HG03558 (cell line): Measurements from ENCODE around the gene DCLK2.

ENCODE experiments used
- ATAC-seq: cut with Tn5 transposase; IDR thresholded peaks from one replicate; pipeline ENCODE4 v1.9.1; 2021; ENCODE audit warnings: moderate number of reproducible peaks; ENCODE audit not compliant: unreplicated experiment; ENCODE audit errors: extremely low read depth

Gene DCLK2

GRCh38 chr4:150068300-150068960 lies 9.8 kb upstream of the DCLK2 start:
- ATAC-seq, result no peak

DNA sequence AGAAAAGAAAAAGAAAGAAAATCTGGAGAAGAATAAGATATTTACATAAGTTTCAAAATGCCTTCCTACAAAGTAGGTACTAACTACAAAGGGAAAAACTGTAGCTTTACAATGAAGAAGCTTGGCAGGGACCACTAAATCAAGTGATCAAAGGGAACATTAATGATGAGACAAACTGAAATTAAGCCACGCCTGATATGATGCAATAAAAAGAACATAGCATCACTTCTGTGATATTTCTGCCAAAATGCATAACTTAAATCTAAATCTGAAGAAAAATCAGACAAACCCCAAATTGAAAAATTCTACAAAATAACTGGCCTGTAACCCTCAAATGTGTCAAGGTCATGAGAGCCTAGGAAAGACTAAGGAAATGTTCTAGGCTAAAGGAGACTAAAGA lies 8.9 kb upstream of the DCLK2 start:
- no peak for ATAC-seq

GRCh38 chr4:150070464-150071170 lies 7.6 kb upstream of the DCLK2 start:
- ATAC-seq, result no peak

- no peak for ATAC-seq
Observed at GRCh38 chr4:150072471-150072870, 5.8 kb upstream of the DCLK2 start.

DNA sequence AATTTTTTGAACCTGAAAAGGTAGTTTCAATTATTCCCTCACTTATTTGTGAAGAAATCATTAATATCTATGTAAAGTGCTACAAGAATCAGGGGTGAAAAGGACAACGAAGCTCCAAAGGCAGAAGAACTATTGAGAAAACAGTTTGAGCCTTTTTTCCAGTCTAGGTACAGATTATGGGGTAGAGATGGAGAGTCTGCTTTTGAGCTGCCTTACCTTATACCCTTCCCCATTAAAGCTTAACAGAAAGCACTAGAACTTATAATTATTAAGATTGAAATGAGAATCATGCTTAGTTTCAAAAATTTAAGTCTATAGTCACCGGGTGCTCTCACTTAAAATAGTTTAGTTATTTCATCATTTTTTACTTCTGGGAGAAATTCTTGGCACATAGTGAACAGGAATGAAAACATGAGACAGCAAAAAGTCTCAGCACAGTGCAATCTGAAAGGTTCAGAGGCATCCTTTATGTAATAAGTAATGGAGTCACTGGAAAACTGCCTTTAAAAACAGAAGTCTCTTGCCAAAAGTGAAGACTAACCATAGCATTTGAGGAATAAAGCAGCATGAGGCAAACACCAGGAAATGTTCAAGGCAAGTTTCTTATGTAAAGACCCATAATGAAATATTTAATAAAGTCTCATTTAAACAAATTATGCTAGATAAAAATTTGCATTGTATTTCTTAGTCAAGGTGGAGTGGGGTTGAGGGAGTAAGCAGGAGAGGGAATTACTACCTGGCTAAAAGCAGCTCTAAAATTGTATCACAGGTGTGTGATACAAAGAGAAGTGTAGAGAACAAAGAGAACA lies 5.1 kb upstream of the DCLK2 start:
- ATAC-seq, result no peak

DNA sequence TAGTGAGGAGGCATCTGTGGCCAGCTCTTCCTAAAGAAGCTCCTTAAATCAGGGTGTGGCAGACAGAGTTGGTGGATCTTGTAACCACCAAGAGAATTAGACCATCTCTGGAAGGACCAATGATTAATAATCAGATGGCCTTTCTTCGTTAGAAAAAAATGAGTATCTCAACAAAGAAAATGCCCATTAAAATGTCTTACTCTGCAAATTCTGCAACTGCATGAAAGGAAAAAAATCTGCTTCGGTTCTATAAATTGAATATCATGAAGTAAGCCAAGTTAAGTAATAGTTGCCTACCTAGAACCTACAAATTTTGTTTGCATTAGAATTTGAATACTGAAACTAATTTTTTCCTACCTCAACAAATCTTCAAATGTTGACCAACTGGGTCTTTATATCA lies 4.2 kb upstream of the DCLK2 start:
- ATAC-seq, result no peak

DNA sequence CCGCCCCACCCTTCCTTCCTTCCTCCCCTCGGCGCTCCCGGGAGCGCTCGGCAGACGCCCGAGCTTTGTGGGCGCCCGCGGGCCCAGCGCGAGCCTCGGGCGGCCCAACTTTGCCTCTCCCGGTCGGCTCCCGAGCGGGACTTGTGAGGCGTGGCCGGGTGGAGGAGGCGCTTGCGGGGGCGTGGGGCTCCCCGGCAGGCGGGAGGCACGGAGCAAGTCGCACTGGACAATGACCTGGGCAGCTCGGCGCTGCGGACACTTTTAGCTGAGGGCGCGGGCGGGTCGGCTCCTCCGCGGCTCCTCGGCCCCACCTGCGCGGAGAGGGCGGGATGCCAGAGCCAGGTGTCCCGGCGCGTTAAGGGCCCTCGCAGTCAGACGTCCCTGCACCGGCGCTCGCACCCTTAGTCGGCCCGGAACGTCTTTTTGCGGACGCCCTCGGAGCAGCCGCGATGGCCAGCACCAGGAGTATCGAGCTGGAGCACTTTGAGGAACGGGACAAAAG lies 385 bp downstream of the DCLK2 start:
- no peak for ATAC-seq

DNA sequence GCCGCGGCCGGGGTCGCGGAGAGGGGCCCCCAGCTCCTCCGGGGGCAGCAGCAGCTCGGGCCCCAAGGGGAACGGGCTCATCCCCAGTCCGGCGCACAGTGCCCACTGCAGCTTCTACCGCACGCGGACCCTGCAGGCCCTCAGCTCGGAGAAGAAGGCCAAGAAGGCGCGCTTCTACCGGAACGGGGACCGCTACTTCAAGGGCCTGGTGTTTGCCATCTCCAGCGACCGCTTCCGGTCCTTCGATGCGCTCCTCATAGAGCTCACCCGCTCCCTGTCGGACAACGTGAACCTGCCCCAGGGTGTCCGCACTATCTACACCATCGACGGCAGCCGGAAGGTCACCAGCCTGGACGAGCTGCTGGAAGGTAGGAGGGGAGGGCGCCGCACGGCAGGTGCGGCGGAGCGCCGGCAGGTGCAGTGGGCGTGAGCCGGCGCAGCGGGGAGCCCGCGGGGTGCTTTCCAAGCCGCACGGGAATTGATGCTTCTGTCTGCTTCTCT lies 886 bp downstream of the DCLK2 start:
- ATAC-seq, result no peak

- ATAC-seq, result no peak
Observed at GRCh38 chr4:150080337-150080736, 2.1 kb downstream of the DCLK2 start.

- ATAC-seq, result no peak
Observed at GRCh38 chr4:150080875-150081274, 2.6 kb downstream of the DCLK2 start.

DNA sequence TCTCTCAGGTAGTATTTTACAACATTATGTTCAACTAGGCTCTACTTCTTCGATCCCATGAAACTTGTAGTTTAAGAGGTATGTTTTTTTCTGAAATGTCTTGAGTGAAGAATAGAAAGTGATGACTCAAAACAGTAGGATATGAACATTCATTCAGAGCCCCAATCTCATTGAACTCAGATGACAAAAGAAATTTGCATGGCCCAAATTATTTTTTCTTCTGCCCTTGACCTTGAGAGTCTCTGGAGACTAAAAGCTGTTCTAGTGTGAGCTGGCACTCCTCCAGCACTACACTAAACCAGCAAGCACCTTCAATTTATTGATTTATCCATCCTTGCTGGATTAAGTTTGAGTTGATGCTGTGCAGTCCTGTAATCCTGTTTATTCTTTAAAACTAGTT lies 4.0 kb downstream of the DCLK2 start:
- peak; percentile 76 for ATAC-seq

DNA sequence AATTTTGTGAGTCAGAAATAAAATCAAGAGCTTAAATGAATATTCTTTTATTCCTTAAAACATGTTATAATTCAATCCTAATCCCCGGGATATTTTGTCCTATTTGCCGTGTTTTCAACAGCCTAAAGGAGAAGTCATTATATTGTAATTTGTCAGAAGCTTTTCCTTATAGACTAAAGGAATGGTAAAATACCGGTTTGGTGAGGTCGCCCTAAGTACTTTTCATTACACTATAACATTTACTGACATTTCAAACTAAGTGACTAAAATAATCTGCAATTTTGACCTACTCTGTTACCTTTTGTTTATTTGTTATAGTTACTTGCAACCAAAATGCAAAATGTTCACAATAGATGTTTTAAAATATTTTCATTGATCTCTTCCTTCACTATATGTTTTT lies 8.8 kb downstream of the DCLK2 start:
- no peak for ATAC-seq

DNA sequence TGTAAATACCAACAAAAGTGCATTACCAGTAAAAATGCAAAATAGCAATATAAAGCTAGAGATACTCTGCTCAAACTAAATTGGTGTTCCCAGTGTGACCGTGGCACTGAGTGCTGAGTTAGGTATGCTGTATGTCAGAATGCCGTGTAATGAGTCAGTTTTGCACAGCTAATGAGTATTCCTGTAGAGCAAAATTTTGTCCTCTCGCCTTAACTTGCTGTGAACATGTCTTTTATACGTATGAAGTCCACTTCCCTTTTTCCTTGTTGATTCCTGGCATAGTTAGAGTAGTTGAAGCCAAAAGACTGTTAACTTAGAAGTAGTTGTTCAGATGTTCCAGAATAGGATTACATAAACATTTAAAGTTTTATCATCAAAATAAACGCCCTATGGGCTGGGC lies 11.5 kb downstream of the DCLK2 start:
- ATAC-seq, result no peak

DNA sequence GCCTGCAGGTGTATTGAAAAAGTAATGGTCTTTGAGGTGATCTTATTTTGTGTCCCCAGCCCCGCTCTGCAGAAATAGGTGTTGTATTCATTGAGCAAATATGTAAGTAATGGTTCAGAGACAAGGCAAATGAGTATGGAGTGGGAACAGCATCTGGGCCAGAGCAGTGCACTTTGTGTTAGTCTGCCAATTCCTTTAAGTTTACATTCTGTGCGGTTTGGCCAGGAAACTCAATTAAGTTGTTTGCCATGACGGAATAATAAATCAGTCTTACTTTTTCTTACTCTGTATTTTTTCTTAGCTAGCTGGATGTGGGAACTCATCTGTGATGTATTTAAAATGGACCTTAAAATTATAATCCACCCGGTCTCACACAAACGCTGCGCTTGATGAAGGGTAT lies 12.6 kb downstream of the DCLK2 start:
- no peak for ATAC-seq

DNA sequence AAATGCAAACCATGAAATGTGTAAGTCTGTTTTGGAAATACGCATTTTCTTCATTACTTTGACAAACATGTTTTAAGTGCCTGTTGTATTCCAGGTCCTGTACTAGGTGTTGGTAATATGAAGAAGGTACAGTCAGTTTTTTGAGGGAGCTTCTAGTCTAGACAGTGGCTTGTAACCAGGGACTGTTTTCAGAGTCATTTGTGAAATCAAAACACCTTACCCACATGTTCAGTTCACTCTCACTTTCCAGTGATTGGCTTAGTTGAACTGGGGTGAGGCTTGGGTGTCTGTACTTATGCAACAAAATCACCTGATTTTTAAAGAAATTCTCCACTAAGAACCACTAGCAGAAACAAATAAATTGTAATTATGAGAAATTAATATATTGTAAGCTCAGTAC lies 16.4 kb downstream of the DCLK2 start:
- no peak for ATAC-seq

DNA sequence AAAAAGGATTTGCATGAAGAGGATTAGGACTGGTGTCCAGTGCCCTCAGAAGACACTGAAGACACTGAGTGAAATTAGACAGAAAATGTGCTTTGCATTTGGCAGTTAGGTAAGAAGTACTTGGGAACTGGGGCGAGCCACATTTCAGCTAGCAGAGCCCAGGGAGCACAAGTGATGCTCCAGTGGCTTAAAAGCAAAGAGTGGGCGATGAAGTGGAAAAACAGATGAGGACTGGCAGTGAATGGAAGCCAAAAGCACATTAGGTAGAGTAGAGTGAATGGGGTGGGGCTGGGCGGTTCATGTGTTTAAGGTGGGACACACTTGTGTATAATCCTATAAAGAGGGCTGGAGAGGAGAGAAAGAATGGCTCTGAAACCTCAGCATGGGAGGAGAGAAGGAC lies 18.4 kb downstream of the DCLK2 start:
- ATAC-seq, result no peak

GRCh38 chr4:150098214-150098613 lies 20.0 kb downstream of the DCLK2 start:
- ATAC-seq, result no peak

DNA sequence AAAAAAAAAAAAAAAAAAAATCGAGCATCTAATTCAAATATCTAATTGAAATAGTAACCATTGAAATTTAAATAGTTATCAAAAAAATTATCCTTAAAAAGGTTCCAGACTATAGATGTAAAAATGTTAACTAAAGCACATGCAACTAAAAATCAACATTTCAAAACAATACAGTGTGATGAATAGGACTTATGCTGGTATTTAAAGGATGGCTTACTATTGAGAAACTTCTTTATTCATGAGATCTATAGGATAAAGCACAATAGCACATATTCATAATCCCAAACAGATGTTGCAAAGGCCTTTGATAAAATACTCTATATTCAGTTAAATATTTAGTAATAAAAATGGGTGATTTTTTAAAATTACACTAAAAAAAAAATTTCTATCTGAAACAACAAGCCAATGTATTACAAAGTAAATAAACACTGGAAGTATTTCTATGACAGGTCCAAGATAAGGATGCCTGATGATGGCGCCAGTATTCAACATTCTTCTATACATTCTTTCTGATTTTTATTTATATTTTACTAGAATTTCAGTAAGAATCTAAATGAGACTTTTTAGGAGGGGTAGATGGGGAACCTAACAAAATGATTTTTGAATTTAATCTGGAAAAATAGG lies 26.3 kb downstream of the DCLK2 start:
- no peak for ATAC-seq

- no peak for ATAC-seq
Observed at GRCh38 chr4:150106886-150107285, 28.6 kb downstream of the DCLK2 start.

- ATAC-seq, result no peak
Observed at GRCh38 chr4:150108691-150109090, 30.4 kb downstream of the DCLK2 start.

- ATAC-seq, result no peak
Observed at GRCh38 chr4:150114641-150115040, 36.4 kb downstream of the DCLK2 start.
